Activated naive CD8-positive, alpha-beta T cell (primary cell): ENCODE data around the gene KDM7A.

ENCODE experiments used
- H3K27ac Mint-ChIP-seq: one replicate; pipeline ENCODE4 v1.8.0; 2021; ENCODE audit warnings: mixed read lengths
- H3K27me3 Mint-ChIP-seq: one replicate; pipeline ENCODE4 v1.8.0; 2021; ENCODE audit warnings: mixed read lengths
- H3K36me3 Mint-ChIP-seq: one replicate; pipeline ENCODE4 v1.8.0; 2021; ENCODE audit warnings: mixed read lengths
- H3K4me1 Mint-ChIP-seq: one replicate; pipeline ENCODE4 v1.8.0; 2021; ENCODE audit warnings: low read depth, mixed read lengths
- H3K4me3 Mint-ChIP-seq: one replicate; pipeline ENCODE4 v1.8.0; 2021; ENCODE audit warnings: mild to moderate bottlenecking, mixed read lengths
- H3K9me3 Mint-ChIP-seq: one replicate; pipeline ENCODE4 v1.8.0; 2021; ENCODE audit warnings: low read depth, mixed read lengths

Gene KDM7A, protein sequence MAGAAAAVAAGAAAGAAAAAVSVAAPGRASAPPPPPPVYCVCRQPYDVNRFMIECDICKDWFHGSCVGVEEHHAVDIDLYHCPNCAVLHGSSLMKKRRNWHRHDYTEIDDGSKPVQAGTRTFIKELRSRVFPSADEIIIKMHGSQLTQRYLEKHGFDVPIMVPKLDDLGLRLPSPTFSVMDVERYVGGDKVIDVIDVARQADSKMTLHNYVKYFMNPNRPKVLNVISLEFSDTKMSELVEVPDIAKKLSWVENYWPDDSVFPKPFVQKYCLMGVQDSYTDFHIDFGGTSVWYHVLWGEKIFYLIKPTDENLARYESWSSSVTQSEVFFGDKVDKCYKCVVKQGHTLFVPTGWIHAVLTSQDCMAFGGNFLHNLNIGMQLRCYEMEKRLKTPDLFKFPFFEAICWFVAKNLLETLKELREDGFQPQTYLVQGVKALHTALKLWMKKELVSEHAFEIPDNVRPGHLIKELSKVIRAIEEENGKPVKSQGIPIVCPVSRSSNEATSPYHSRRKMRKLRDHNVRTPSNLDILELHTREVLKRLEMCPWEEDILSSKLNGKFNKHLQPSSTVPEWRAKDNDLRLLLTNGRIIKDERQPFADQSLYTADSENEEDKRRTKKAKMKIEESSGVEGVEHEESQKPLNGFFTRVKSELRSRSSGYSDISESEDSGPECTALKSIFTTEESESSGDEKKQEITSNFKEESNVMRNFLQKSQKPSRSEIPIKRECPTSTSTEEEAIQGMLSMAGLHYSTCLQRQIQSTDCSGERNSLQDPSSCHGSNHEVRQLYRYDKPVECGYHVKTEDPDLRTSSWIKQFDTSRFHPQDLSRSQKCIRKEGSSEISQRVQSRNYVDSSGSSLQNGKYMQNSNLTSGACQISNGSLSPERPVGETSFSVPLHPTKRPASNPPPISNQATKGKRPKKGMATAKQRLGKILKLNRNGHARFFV

DNA sequence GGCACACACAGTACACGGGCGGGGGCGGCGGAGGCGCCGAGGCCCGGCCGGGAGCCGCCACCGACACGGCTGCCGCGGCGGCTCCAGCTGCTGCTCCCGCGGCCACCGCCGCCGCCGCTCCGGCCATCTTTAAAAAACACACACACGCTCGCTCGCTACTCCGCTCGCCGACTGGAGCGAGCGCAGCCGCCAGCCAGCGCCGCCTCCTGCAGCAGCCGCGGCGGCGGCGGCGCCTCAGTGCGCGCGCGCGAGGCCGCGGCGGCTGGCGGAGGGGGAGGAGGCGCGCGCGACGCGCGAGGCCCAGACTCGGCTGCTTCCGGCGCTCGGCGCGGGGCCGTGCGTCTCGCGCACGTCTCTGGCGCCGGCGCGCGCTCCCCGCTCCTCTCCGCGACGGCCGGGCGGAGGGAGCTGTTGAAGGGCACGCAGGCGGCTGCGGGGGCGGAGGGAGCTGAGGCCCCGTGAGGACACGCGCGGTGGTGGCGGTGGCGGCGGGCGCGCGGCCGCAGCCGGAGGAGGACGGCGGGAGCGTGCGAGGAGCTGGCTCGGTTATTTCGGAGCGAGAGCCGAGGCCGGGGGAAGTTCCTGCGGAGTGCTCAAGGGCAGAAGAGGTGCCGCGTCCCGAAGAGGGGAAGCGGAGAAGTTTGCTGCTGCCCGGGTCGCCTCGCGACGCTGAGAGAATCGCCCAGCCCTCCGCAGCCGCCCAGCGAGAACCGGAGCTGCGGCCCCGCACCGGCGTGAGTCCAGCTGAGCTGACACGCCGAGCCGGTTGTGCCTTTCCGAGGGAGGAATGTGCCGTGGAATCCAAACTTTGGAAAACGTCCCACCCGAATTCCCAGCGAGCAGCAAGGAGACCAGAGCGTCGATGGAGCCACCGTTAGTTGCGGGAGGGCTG, at the start of gene KDM7A:
TSS of gene KDM7A (minus strand) at position 173 of the 892 bp plus-strand sequence. CDS start at position 127, 46 bp downstream.
- Mint-ChIP-seq H3K4me3 (peak within 1 kb of the TSS; percentile 93), H3K9me3 (no peaks in the 10 kb centered on the region), H3K36me3 (no peaks in the 10 kb centered on the region), H3K27me3 (no peaks in the 10 kb centered on the region), H3K4me1 (peaks cover 41% of the 10 kb centered on the region), H3K27ac (peak within 1 kb of the TSS; percentile 90)

DNA sequence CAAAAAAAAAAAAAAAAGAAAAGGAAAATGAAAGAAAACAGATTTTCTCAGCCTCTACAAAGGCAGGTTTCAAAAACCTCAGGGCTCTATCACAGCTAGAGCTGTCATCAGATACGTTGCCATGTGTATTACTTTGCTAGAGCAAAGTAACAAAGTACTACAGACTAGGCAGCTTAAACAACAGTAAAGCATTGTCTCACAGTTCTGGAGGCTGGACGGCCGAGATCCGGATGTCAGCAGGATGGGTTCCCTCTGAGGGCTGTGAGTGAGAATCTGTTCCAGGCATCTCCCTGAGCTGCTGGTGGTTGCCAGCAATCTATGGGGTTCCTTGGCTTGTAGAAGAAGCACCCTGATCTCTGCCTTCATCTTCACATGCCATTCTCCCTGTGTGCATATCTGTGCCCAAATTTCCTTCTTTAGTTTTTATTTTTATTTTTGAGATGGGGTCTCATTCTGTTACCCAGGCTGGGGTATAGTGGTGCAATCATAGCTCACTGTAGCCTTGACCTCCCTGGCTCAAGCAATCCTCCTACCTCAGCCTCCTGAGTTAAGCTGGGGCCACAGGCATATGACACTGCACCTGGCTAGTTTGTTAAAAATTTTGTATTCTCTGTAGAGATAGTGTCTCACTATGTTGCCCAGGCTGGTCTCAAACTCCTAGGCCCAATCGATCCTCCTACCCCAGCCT, 48.9 kb upstream of the KDM7A start:
- Mint-ChIP-seq H3K27me3 (no peaks in the 10 kb centered on the region), H3K27ac (no peak overlapping the region), H3K9me3 (no peaks in the 10 kb centered on the region), H3K36me3 (no peaks in the 10 kb centered on the region), H3K4me1 (peaks cover 51% of the 10 kb centered on the region), H3K4me3 (no peak overlapping the region)

DNA sequence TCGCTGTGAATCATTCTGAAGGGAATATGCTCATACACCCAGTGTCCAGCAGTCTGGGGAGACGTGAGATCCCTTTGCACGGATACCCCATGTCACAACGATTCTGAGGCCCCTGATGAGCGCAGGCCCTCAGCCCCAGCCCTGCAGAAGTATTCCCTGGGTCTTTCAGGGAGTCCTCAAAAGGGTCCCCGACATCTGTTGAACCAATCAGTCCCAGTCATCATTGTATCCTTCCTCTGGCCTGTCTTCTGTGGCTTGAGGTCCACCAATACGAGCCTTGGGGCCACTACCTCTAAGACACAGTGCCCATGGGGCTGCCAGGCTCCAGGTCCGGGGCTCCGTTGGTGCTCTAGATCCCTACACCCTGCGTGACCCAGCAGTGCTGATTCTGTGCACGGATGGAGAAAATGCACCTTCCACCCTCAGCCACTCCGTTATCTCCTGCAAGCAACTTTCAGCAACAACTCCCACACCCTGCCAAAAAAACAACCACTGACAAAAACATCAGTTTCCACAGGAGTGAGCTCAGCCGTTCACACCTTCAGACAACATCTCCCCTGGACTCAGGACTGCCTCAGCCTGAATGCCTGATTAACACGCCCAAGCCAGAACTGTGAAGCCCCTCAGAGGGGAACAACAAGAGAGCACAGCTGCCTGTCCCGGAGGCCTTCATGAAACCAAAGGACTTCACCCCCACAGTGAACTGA, 46.9 kb upstream of the KDM7A start:
- H3K4me1 Mint-ChIP-seq = peaks cover 41% of the 10 kb centered on the region
- H3K27me3 Mint-ChIP-seq = no peaks in the 10 kb centered on the region
- peak overlapping the region; percentile 25 for H3K4me3 Mint-ChIP-seq
- H3K9me3 Mint-ChIP-seq = no peaks in the 10 kb centered on the region
- no peak overlapping the region for H3K27ac Mint-ChIP-seq
- H3K36me3 Mint-ChIP-seq = no peaks in the 10 kb centered on the region

DNA sequence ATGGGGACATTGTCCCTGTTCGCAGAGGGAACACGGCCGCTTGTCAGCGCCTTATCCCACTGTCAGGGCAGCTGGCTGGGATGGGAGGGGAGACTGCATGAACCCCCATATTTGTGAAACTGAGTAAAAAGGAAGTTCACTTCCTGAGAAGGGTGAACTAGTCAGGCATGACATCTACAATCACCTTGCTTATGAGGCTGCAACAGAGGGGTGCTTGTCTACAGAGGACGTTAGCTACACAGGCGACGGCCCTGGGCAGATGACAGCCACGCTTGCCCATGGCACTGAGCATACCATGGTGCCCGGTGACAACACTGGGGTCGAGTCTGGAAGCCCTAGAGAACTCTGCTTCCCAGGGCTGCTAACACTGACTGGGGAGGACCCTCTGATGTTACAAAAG, 46.0 kb upstream of the KDM7A start:
- H3K9me3 Mint-ChIP-seq = peaks cover 4% of the 10 kb centered on the region
- no peak overlapping the region for H3K4me3 Mint-ChIP-seq
- H3K36me3 Mint-ChIP-seq = no peaks in the 10 kb centered on the region

DNA sequence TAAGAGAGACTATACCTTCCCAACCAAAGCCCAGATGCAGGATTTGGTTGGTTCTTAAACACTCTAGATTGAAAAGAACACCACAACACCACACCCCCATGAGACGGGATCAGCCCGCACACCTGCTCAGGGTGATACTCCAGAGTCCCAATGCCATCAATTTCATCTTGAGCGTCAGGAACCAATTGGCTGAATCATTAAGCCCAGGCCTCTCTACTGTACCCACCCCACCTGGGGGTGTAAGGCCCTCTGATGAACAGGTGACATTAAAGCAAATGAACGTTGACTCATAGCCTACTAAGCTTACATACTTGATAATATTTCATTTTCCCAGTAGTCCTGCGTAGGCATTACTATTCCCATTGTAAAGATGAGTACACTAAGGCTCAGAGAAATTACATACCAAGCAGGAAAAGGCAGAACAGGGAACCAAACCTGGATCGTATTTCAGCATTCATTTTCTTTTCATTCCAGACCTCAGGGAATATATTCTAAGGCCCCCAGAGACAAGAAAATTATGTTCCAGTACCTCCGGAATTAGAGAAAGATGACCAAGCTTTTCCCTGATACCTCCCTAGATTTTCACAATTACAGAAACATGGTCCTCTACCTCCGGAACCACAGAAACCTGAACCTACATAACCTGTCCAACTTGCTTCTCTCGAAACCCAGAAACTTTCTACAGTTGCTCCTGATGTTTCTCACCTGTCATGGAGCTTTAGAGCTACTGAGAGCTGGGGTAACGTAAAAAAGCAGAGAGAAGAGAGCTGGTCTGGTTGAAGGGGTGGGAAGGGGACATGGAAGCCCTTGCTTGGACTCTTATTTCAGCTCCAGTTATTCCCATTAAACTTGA, 43.1 kb upstream of the KDM7A start:
- no peak overlapping the region for H3K4me3 Mint-ChIP-seq
- H3K36me3 Mint-ChIP-seq = no peaks in the 10 kb centered on the region
- peaks cover 4% of the 10 kb centered on the region for H3K9me3 Mint-ChIP-seq
- peaks cover 27% of the 10 kb centered on the region for H3K4me1 Mint-ChIP-seq
- no peaks in the 10 kb centered on the region for H3K27me3 Mint-ChIP-seq
- no peak overlapping the region for H3K27ac Mint-ChIP-seq

More for the DNA sequence above, 46.0 kb upstream of the KDM7A start:
- no peaks in the 10 kb centered on the region for H3K27me3 Mint-ChIP-seq
- H3K4me1 Mint-ChIP-seq = peaks cover 37% of the 10 kb centered on the region
- no peak overlapping the region for H3K27ac Mint-ChIP-seq

DNA sequence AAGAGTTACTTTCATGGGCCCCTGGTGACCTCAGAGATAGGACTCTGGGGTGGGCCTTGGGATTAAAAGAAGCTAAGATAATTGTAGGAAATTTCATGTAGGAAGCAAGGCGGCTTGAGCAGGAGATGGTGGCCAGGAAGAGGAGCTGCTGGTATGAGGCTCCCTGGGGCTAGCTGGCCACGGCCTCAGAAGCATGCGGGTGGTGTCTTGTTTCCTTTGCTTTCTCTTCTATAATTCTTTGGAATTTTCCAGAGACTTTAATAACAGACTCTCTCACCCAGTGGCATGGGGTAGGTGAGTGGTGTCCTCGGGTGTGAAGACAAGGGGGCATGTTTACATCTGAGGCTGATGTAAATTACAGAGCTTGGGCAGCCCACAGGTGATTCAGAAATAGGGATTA, 41.9 kb upstream of the KDM7A start:
- no peak overlapping the region for H3K4me3 Mint-ChIP-seq
- H3K4me1 Mint-ChIP-seq = peaks cover 22% of the 10 kb centered on the region
- no peak overlapping the region for H3K27ac Mint-ChIP-seq
- no peaks in the 10 kb centered on the region for H3K36me3 Mint-ChIP-seq
- H3K9me3 Mint-ChIP-seq = peaks cover 4% of the 10 kb centered on the region
- H3K27me3 Mint-ChIP-seq = no peaks in the 10 kb centered on the region

DNA sequence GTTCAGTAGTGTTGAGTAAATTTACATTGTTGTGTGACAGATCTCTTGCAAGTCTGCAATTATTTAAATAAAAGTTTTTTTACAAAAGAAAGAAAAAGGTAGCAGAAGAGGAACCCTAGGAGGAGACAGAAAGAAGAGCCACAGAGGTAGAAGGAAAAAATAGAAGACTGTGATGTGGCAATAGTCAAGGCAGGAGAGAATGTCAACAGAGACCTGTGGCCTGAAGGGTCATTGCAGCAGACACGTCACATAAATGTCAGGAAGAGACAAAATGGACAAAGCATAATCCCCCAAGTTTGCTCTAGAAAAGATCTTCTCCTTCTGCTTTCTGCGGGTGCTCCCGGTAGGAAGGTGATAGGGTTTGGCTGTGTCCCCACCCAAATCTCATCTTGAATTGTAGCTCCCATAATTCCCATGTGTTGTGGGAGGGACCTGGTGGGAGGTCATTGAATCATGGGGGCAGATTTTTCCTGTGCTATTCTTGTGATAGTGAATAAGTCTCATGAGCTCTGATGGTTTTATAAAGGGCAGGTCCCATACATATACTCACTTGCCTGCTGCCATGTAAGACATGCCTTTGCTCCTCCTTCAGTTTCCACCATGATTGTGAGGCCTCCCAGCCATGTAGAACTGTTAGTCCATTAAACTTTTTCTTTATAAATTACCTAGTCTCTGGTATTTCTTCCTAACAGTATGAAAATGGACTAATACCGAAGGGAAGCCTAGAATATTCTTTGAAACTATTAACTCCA, 41.1 kb upstream of the KDM7A start:
- Mint-ChIP-seq H3K4me1 (peaks cover 15% of the 10 kb centered on the region), H3K27me3 (no peaks in the 10 kb centered on the region), H3K9me3 (peaks cover 4% of the 10 kb centered on the region), H3K4me3 (no peak overlapping the region), H3K27ac (no peak overlapping the region), H3K36me3 (no peaks in the 10 kb centered on the region)

DNA sequence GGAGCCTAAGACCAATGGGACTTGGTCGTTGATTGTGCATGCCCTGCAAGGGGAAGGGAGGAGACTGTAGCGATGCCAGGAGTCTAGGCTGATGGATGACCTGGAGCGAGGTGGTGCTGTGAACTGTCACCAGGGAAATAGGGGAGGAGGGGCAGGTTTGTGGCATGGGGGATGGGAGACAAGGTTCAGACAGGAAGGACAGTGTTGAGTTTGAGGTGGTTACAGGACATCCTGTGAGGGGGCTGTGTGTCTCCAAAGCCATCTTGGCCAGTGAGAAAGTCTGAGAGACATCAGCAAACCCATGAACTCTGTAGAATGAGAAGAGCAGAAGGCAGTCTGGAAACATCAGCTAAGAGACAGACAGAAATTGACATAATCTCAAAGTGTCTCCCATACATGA, 38.5 kb upstream of the KDM7A start:
- no peaks in the 10 kb centered on the region for H3K36me3 Mint-ChIP-seq
- H3K27ac Mint-ChIP-seq = no peak overlapping the region
- no peak overlapping the region for H3K4me3 Mint-ChIP-seq
- no peaks in the 10 kb centered on the region for H3K27me3 Mint-ChIP-seq
- H3K4me1 Mint-ChIP-seq = peaks cover 20% of the 10 kb centered on the region
- H3K9me3 Mint-ChIP-seq = peaks cover 4% of the 10 kb centered on the region

DNA sequence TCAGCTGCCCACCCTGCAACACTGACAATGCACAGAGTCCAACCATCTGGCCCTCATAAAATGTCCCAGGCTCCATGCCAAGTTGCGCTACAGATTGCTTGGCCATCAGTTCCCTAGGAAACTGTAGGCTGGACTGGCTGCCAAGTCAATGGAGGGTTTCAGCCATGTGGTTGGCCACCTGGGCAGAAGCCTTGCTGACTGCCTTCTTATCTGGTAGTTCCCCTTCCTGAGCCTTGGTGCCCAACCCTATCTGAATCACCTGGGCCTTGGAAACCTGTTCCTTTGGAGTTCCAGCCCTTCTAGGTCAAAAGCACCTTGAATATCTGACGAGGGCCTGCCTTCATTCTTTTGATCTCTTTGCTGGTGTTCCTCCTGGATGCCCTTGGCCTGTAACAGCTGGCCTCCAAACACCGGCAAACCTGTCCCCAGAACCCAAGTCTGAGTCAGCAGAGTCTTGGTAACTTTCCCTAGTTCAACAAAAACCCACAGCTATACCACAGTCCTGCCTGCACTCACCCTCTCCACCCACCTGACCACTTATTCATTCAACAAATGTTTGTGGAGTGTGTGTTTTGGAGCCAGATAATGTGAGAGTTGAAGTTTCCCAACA, 37.4 kb upstream of the KDM7A start:
- Mint-ChIP-seq H3K27ac (no peak overlapping the region), H3K27me3 (no peaks in the 10 kb centered on the region), H3K9me3 (peaks cover 4% of the 10 kb centered on the region), H3K4me1 (peaks cover 24% of the 10 kb centered on the region), H3K4me3 (no peak overlapping the region), H3K36me3 (no peaks in the 10 kb centered on the region)

DNA sequence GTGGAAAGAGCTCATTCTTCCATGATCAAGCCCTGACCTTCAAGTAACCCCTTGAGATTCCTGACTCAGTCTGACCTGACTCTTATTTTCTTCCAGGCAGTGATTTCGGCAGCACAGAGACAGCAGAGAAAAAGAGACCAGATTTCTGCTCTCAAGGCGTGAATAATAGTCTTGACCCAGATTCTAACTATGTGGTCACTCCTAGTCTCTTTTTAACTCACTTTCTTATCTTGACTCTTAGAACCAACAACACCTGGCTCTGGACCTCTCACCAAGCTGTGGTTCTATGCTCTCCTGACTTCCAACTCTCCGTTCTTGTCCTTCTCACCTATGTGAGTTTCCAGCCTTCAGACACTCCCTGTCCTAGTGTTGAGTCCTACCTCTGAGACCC, 36.9 kb upstream of the KDM7A start:
- Mint-ChIP-seq H3K27me3 (no peaks in the 10 kb centered on the region), H3K27ac (no peak overlapping the region), H3K4me1 (peaks cover 24% of the 10 kb centered on the region), H3K9me3 (peaks cover 4% of the 10 kb centered on the region), H3K4me3 (no peak overlapping the region), H3K36me3 (no peaks in the 10 kb centered on the region)

DNA sequence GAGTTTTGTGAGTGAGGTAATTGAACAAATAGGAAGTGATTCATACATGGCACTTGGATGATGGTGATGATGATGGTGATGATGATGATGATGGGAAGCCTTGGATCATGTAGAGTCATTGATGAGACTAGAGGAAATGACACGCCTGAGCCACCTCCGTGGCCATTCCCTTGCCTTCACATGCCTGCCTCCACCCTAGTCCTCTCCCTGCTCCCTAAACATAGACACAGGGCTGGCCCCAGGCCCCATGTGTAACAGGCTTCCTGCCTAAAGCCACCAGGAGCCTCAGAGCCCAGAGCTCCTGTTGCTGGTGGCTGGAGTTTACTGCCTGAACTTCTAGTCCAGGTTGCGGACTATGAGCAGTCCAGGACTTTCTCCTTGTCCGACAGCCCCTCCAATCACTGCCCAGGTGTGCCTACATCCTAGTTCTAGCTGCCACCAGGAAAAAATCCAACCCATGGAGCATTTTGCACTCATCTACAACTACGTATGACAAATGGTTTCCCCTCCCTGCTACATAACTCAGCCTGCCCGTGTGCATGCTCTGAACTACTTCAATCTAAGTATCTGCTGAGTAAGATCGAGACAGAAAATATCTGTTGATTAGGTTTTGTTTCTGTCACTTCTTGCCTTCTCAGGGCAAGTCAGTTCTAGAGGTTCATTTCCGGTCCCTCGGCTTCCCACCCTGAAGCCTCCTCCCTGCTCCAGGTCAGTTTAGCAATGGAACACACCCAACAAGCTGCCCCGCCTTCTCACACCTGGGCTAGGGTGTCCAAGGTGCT, 35.5 kb upstream of the KDM7A start:
- Mint-ChIP-seq H3K27ac (peak overlapping the region; percentile 51), H3K36me3 (no peaks in the 10 kb centered on the region), H3K27me3 (no peaks in the 10 kb centered on the region), H3K4me1 (peaks cover 24% of the 10 kb centered on the region), H3K4me3 (no peak overlapping the region), H3K9me3 (no peaks in the 10 kb centered on the region)
